Measurements from ENCODE around the gene LRRC23.
"Not testable (repeated sequence)": the region's sequence is repeated elsewhere in the genome, so short reads cannot be mapped to it uniquely, and the experiment has no call there.

Gene LRRC23

DNA sequence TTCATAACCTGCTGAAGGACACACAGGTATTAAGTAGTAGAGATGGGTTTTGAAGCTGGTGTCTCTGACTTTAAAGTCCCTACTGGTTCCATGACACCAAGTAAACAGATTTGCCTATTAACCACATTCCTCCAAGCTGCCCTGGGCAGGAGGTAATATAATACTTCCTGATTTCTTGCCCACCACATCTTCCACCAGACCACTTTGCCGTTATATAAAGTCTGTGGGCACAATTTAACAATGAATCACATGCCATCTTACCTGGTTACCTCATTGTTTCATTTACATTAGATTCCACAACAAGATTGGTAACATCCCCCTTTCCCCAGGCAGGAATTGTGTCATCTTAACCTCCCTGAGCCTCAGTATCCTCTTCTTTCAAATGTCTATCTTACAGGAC is 900 bp upstream of the LRRC23 start:
- no peak for DNase-seq

DNA sequence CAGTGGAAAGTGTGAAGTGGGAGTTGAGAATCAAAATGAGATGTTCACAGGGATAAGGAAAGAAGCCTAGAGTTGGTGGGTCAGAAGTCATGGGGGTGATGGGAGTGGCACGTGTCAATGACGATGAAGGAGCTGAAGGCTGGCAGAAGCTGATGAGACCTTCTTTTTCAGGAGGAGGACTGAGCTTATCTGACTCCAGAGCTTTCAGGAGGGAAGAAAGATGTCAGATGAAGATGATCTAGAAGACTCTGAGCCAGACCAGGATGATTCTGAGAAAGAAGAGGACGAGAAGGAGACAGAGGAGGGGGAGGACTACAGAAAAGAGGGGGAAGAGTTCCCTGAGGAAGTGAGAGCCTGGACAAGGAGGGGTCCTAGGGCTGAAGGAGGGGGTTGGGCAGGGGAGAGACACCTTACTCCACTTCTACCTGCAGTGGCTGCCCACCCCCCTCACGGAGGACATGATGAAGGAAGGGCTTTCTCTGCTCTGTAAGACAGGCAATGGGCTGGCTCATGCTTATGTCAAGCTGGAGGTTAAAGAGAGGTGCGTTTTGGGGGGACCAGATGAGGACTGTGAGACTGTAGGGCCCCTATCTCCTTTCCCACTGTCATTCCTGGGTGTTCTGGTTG is 905 bp downstream of the LRRC23 start:
- DNase-seq: no peak

DNA sequence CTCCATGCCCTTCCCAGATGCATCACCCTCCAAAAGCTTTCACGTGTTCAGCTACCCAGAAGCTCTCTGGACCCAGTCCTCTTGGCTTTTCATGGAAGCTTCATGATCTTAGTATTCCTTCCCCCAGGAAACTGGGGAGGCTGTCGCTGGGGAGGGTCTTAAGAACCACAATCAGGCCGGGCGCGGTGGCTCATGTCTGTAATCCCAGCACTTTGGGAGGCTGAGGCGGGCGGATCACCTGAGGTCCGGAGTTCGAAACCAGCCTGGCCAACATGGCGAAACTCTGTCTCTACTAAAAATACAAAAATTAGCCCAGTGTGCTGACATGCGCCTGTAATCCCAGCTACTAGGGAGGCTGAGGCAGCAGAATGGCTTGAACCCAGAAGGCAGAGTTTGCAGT is 3.5 kb downstream of the LRRC23 start:
- DNase-seq: not testable (repeated sequence)

DNA sequence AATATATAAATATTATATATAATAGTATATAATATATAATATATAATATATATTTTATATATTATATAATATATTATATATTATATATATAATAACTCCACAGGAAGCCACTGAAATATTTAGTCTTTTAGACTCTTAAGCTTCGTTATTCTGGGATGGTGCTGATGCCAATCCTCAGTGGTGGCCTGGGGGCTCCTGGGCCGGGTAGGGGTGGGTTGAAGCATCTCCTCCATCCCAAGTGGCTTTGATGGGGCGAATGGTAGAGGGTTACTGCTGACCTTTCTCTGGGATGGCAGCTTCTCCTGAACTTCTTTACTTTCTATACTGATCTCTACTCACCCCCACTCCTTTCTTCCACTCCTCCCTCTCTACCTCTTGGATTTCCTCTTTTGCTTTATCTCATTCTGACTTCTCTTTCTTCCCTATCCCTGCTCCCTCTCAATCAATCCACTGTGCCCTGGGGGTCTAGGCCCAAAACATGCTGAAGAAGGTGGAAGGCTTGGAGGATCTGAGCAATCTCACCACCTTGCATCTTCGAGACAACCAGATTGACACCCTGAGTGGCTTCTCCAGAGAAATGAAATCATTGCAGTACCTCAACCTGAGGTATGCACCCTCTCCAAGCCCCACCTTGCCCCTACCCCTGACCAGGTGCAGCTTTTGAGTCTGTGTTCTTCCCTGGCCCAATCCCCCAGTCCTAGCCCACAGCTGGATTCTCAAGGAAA is 5.0 kb downstream of the LRRC23 start:
- DNase-seq: no peak

DNA sequence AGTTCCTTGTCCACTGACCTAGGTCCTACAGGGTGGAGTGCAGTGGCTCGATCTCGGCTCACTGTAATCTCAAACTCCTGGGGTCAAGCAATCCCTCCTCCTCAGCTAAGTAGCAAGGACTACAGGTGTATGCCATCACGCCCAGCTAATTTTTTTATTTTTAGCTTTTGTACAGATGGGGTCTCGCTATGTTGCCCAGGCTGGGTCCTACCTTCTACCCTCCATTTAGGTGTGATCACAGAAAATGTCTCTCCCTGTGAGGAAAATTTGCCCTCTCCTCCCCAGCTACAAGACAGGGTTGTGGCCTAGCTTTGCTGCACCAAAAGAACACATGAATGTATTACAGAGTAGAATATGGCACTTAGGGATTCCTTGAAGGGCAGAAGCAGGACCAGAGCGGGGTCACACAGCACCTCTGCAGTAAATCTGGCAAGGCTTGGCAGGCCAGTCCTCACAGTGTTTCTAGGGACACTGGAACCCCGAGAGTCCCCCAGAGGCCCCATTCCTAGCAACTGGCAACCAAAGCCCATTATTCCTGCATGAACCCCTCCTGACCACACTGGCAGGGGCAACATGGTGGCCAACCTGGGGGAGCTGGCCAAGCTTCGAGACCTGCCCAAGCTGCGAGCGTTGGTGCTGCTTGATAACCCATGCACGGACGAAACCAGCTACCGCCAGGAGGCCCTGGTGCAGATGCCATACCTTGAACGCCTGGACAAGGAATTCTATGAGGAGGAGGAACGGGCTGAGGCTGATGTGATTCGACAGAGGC is 7.7 kb downstream of the LRRC23 start:
- DNase-seq: no peak

DNA sequence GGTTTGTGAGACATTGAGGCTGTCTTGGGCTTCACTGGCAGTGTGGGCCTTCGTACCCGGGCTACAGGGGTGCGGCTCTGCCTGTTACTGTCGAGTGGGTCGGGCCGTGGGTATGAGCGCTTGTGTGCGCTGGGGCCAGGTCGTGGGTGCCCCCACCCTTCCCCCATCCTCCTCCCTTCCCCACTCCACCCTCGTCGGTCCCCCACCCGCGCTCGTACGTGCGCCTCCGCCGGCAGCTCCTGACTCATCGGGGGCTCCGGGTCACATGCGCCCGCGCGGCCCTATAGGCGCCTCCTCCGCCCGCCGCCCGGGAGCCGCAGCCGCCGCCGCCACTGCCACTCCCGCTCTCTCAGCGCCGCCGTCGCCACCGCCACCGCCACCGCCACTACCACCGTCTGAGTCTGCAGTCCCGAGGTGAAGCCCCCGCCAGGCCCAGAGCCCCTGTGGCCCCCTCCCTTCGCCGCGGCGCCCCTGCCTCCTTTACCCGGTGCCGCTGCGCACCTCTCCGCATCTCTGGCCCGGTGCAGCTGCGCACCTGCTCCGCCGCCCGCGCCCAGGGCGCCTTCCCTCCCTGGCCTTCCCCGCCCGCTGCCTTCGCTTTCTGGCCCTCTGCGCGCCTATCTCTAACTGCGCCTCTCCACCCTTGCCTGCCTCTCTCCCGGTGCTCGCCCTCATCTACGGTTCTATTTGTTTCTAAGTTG is 9.8 kb downstream of the LRRC23 start, which contains the start of gene ENO2:
TSS of gene ENO2 (plus strand) at position 335 of the 701 bp plus-strand sequence. CDS start 1,253 bp downstream, outside the sequence.
- peak; percentile 68 for DNase-seq

DNA sequence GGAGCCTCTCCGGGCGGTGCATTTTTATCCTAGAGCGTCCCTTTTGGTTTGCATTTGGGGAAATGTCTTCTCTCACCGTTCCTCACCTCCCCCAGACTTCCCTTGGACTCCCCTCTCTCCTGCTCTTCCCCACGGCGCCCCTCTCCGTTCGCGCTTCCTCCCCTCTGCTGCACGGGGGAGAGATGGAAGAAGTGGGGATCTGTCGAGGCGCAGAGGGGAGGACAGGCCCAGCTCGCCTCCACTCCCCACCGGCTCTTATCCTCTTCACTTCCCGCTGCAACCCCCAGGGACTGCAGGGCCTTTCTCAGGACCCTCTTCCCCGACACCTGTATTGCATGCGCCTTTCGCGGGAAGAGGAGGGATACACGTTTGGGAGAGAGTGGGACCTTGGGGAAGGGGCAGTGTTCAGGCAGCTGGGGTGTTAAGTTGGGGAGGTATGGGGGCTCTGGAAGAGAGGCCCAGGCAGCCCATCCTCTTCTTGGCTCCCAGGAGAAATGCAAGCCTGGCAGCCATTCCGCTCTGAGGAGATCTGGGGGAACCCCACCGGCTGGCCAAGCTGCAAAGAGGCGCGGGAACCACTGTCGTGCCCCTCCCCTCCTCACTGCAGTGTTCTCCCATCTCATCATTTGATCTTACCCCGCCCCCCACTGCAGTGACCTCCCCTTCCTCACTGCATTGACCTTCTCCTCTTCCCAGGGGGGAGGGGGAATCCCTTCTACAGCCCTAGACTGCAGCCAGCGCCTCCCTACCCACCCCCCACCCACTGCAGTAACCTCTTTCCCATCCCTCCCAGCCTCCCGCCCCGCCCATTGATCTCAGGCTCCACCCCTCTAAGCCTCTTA is 10.5 kb downstream of the LRRC23 start:
- no peak for DNase-seq

DNA sequence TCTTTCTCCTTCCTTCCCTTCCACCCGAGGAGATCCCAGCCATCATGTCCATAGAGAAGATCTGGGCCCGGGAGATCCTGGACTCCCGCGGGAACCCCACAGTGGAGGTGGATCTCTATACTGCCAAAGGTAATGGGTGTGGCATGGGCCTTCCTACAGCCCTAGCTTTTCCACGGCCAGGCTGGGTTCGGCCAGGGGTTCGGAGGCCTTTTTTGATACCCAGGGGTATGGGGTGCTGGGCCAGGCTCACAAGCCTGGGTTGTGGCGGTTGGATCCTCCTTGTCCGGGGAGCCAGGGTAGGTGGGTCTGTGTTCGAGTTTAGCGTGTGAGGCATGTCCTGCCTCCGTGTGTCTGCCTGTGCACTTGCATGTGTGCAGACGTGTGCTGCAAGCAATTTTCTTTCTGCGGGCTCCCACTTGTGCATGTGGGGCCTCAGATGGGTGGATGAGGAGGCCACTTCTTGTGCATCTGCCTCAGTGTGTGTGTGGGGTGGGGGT is 11.2 kb downstream of the LRRC23 start:
- no peak for DNase-seq

DNA sequence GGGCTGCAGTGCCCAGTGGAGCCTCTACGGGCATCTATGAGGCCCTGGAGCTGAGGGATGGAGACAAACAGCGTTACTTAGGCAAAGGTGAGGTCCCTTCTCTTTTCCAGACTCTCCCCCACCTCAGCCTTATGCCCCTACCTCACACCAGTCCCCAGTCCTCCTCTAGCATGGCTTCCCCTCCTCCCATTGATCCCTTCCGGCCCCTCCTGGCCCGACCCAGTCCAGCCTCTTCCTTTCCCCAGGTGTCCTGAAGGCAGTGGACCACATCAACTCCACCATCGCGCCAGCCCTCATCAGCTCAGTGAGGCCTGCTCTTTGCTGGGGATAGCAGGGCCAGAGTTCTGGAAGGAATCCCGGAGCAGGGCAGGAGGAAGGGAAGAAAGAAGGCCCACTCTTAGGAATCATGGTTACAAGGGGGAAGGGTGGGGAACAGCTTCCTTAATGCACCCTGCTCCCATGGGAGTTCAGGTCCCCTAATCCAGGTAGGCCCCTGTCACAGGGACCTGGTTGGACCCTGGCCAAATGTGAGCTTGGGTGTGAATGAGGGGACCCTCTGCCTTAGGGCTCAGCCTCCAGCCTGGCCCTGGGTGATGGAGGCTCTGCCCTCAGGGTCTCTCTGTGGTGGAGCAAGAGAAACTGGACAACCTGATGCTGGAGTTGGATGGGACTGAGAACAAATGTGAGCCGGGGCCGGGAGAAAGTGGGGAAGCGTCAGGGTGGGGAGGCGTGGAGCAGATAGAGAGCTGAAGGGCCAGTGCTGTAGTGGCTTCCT is 12.0 kb downstream of the LRRC23 start:
- DNase-seq: no peak

DNA sequence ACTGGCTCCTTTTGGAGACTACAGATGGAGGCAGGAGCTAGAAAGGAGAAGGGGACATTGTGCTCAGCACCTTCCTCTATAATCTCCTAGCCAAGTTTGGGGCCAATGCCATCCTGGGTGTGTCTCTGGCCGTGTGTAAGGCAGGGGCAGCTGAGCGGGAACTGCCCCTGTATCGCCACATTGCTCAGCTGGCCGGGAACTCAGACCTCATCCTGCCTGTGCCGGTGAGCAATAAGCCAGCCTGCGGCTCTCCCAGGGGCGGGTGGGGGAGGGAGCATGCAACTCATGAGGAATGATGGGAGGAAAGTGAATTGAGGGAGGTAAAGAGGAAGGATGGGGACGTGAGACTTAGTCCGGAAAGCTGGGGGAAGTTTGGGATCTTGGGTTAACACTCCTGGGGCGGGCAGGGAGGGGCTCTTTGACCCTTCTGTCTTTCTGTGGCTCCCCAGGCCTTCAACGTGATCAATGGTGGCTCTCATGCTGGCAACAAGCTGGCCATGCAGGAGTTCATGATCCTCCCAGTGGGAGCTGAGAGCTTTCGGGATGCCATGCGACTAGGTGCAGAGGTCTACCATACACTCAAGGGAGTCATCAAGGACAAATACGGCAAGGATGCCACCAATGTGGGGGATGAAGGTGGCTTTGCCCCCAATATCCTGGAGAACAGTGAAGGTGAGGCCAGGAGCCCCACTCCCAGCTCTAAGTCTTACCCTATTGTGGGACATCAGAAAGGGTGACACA is 13.0 kb downstream of the LRRC23 start:
- no peak for DNase-seq

DNA sequence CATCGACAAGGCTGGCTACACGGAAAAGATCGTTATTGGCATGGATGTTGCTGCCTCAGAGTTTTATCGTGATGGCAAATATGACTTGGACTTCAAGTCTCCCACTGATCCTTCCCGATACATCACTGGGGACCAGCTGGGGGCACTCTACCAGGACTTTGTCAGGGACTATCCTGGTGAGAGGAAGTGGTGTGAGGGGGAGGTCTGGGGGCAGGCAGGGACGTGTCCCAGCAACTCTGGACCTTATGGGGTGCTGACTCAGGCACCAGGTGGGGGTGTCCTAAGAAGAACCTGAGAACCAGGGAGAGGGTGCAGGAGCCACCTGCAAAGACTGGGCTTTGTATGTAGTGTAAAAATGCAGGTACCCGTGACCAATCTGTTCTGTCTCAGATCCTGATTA is 15.0 kb downstream of the LRRC23 start:
- no peak for DNase-seq

DNA sequence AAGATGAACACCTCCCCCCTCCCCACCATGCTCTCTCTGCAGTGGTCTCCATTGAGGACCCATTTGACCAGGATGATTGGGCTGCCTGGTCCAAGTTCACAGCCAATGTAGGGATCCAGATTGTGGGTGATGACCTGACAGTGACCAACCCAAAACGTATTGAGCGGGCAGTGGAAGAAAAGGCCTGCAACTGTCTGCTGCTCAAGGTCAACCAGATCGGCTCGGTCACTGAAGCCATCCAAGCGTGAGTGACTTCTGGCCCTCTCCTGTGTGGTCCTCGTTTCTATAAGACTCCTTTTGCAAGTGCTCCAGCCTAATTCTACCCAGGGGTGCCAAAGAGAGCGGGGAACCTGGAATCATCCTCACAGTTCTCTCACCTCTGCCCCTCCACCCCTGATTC is 16.9 kb downstream of the LRRC23 start:
- no peak for DNase-seq

DNA sequence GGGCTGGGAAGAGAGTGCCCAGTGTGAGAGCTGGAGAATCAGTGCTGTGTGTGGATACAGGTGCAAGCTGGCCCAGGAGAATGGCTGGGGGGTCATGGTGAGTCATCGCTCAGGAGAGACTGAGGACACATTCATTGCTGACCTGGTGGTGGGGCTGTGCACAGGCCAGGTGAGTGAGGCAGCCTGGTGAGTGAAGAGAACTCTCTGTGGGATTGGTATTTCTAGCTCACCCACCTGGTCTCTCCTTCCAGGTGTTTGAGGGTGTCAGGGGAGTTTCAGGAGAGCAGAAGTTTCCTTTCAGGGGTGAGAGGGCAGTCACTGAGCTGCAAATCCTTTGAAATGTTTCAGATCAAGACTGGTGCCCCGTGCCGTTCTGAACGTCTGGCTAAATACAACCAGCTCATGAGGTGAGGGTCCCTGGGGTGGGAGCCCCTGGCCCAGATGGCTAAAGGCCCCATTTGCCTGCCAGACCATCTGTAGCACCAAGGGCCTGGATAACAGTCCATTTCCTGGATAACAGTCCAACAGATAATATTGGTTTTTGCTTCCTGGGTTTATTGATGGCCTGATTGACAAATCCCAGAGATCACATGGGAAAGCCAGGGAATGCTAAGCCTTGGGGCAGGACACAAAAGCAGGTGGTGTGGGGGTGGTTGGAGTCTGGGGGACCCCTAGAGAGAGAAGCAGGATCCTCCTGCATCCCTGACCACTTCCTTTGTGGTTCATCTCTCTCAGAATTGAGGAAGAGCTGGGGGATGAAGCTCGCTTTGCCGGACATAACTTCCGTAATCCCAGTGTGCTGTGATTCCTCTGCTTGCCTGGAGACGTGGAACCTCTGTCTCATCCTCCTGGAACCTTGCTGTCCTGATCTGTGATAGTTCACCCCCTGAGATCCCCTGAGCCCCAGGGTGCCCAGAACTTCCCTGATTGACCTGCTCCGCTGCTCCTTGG is 17.6 kb downstream of the LRRC23 start:
- no peak for DNase-seq

DNA sequence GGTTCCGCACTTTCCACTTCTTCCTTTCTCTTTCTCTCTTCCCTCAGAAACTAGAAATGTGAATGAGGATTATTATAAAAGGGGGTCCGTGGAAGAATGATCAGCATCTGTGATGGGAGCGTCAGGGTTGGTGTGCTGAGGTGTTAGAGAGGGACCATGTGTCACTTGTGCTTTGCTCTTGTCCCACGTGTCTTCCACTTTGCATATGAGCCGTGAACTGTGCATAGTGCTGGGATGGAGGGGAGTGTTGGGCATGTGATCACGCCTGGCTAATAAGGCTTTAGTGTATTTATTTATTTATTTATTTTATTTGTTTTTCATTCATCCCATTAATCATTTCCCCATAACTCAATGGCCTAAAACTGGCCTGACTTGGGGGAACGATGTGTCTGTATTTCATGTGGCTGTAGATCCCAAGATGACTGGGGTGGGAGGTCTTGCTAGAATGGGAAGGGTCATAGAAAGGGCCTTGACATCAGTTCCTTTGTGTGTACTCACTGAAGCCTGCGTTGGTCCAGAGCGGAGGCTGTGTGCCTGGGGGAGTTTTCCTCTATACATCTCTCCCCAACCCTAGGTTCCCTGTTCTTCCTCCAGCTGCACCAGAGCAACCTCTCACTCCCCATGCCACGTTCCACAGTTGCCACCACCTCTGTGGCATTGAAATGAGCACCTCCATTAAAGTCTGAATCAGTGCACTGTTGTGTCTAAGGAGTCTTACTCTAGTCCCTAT is 18.5 kb downstream of the LRRC23 start:
- DNase-seq: no peak

DNA sequence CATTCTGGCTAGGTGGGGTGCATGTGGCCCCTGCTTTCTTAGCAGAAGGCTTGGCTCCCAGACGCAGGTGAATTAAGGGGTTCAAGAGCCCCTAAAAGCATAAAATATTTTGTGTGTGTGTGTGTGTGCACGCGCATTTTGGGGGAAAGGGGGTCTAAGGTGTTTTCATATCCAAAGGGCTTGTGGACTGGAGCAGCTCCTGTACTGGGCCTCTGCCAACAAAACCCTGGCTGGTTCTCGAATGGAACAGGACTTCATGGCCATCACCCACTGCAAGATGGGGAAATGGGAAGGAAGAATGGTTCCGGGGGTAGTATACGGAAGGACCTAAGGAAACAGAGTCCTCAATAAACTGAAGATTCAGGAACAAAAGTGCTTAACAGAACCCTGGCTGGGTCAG is 19.2 kb downstream of the LRRC23 start:
- no peak for DNase-seq

DNA sequence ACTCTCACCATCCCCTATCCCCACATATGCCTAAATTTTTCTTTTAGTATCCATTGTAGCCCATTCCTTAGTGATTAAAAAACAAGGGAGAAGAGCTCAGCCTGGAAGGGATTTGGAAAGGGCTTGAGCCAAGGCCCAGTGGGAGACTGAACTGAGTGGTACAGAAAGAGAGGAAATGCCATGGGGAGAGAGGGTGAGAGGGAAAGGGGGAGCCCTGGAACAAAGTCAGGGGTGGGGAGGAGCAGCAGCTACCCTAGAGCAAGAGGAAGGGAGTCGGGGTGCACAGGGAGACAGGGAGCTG is 20.6 kb downstream of the LRRC23 start:
- peak; percentile 82 for DNase-seq

DNA sequence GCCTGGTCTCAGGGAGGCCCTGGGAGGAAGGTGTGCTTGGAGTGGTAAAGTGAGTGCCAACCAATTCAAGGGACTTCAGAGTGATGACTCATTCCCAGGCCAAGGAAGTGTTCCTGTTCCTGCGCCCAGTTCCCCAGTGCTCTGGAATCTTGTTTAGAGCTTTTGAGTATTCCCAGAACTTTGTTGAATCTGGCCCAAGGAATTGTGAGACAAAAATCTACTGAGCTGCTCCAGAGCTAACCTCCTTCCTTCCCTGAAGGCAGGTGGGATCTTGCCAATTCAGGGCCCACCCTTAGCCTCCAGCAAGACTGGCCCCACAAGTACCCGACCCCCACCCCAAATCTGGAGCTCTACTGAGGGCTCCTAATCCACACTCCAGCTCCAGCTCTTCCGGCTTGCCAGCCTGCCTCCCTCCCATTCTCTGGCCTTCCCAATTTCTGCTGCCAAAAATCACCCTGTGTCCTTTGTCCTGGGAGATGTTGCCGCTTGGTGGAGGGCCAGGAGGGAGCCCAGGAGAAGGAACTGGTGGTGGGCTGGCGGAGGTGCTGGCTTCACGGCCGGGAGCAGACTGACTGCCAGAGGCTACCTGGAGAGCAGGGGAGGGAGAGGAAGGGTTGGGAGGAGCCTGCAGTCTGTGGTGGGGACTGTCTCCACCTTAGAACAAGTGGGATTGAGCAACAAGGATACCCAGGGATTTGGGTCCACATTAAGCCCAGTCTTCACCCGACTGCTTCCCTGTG is 21.1 kb downstream of the LRRC23 start:
- DNase-seq: peak; percentile 84

DNA sequence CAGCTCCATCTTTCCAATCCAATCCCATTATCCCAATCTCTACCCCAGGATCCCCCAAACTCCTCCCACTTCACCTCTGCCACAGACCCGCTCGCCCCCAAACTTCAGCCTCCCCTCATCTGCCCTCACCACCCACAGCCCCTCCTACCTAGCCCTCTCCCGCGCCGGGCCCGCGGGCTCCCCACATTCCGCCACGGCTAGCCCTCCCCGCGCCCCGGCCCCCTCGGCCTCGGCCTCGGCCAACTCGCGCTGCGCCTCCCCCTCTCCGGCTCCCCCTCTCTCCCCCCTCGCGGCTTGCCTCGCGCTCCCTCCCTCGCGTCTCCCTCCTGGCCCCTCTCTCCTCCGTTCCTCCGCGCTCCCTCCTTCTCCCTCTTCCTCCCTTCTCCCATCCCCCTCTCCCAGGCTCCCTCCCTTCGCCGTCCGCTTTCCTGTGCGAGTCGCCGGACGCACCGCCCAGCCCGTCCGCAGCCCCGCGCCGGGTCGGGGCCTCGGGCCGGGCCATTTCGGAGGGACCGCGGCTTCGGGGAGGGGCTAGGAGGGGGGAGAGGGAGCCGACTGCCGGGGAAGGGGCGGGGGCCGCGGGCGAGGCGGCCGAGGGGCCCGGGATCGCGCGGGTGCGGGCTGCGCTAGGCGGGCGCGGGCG is 22.9 kb downstream of the LRRC23 start, which contains the start of gene ATN1:
TSS of gene ATN1 (plus strand) at position 581 of the 643 bp plus-strand sequence. CDS start 6,043 bp downstream, outside the sequence.
- peak; percentile 43 for DNase-seq

Measured in DMS79 treated with DMSO at 0.1 percent for 48 hours (cell line).